SK-N-SH treated with all-trans-retinoic acid at 6 μM for 48 hours (cell line): ENCODE results near the gene TMEM235.

Source experiments
- ARNTL ChIP-seq: fragments of 450-650 bp; formaldehyde crosslinking; IDR thresholded peaks from 2 replicates; pipeline ENCODE4 v1.5.0; 2020; ENCODE audit warnings: low read depth, mild to moderate bottlenecking, moderate library complexity, borderline replicate concordance
- ESRRG ChIP-seq: fragments of 250-450 bp; sonication (Bioruptor Pico); IDR thresholded peaks from 2 replicates; pipeline ENCODE4 v1.6.1; 2021; ENCODE audit warnings: mild to moderate bottlenecking
- PPARA ChIP-seq: fragments of 250-450 bp; sonication (Bioruptor Pico); IDR thresholded peaks from 2 replicates; pipeline ENCODE4 v1.5.0; 2020; ENCODE audit warnings: mild to moderate bottlenecking, borderline replicate concordance
- RARB ChIP-seq: fragments of 250-450 bp; sonication (Bioruptor Pico); IDR thresholded peaks from 2 replicates; pipeline ENCODE4 v1.8.0; 2021; ENCODE audit warnings: mild to moderate bottlenecking, moderate library complexity
- SNAI2 ChIP-seq: fragments of 250-450 bp; sonication (Bioruptor Pico); IDR thresholded peaks from 2 replicates; pipeline ENCODE4 v1.5.0; 2020; ENCODE audit warnings: mild to moderate bottlenecking, moderate library complexity
- ZFP3 ChIP-seq: fragments of 250-450 bp; sonication (Bioruptor Pico); IDR thresholded peaks from 2 replicates; pipeline ENCODE4 v1.5.0; 2020; ENCODE audit warnings: mild to moderate bottlenecking, moderate library complexity
- ZFP30 ChIP-seq: fragments of 450-650 bp; formaldehyde crosslinking; IDR thresholded peaks from 2 replicates; pipeline ENCODE4 v1.5.0; 2022; ENCODE audit warnings: mild to moderate bottlenecking, moderate library complexity
- ZNF8 ChIP-seq: fragments of 450-650 bp; formaldehyde crosslinking; IDR thresholded peaks from 2 replicates; pipeline ENCODE4 v1.5.0; 2020; ENCODE audit warnings: mild to moderate bottlenecking, moderate library complexity
- TF ChIP-seq, protein P1 (sequence below): fragments of 250-450 bp; sonication (Bioruptor Pico); IDR thresholded peaks from 2 replicates; pipeline ENCODE4 v1.5.1; 2021; ENCODE audit warnings: mild to moderate bottlenecking, moderate library complexity
- TF ChIP-seq, protein P2 (sequence below): fragments of 250-450 bp; sonication (Bioruptor Pico); IDR thresholded peaks from 2 replicates; pipeline ENCODE4 v1.8.0; 2020; ENCODE audit warnings: mild to moderate bottlenecking, moderate library complexity, borderline replicate concordance

DNA sequence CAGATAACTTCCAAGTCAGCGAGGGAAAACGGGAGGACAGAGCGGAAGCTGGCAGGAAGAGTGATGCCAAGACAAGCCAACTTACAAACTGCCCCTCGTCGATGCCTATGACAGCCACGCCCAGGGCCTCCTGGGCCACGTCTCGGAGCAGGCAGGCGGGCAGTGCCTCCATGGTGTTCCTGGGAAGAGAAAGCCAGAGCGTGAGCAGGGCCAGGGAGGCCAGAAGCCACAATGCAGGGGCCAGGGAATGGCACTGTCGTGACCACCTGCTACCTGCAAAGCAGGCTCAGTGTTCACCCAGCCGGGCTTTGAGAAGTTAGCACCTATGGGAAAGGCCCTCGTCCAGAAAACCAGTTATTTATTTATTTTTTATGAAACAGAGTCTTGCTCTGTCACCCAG, 48.9 kb upstream of the TMEM235 start:
- TF ChIP-seq ZNF8 (CRISPR knock-in tag) (no peak), RARB (CRISPR knock-in tag) (no peak), ARNTL (CRISPR knock-in tag) (no peak), SNAI2 (CRISPR knock-in tag) (no peak), ESRRG (CRISPR knock-in tag) (no peak), PPARA (CRISPR knock-in tag) (no peak), ZFP30 (CRISPR knock-in tag) (no peak), ZFP3 (CRISPR knock-in tag) (no peak)
- TF ChIP-seq, protein P1, sequence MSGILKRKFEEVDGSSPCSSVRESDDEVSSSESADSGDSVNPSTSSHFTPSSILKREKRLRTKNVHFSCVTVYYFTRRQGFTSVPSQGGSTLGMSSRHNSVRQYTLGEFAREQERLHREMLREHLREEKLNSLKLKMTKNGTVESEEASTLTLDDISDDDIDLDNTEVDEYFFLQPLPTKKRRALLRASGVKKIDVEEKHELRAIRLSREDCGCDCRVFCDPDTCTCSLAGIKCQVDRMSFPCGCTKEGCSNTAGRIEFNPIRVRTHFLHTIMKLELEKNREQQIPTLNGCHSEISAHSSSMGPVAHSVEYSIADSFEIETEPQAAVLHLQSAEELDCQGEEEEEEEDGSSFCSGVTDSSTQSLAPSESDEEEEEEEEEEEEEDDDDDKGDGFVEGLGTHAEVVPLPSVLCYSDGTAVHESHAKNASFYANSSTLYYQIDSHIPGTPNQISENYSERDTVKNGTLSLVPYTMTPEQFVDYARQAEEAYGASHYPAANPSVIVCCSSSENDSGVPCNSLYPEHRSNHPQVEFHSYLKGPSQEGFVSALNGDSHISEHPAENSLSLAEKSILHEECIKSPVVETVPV (CRISPR knock-in tag), result no peak
- TF ChIP-seq, protein P2, sequence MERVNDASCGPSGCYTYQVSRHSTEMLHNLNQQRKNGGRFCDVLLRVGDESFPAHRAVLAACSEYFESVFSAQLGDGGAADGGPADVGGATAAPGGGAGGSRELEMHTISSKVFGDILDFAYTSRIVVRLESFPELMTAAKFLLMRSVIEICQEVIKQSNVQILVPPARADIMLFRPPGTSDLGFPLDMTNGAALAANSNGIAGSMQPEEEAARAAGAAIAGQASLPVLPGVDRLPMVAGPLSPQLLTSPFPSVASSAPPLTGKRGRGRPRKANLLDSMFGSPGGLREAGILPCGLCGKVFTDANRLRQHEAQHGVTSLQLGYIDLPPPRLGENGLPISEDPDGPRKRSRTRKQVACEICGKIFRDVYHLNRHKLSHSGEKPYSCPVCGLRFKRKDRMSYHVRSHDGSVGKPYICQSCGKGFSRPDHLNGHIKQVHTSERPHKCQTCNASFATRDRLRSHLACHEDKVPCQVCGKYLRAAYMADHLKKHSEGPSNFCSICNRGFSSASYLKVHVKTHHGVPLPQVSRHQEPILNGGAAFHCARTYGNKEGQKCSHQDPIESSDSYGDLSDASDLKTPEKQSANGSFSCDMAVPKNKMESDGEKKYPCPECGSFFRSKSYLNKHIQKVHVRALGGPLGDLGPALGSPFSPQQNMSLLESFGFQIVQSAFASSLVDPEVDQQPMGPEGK (CRISPR knock-in tag), result no peak
